Retinal pigment epithelial cell (primary cell): ENCODE data around the gene LENG9.

Source experiments
- DNase-seq: peaks from one replicate; pipeline ENCODE4 v3.0.0-alpha.2; 2010; ENCODE audit warnings: low read depth
- H3K4me3 ChIP-seq: 2 replicates; pipeline ENCODE4 v1.5.1; 2011; ENCODE audit warnings: mild to moderate bottlenecking, low read length, control low read depth, moderate library complexity
- CTCF ChIP-seq: conservative IDR thresholded peaks from 2 replicates; pipeline ENCODE4 v1.5.1; 2011; ENCODE audit warnings: low read depth, low read length, control low read depth, inconsistent platforms

The LENG9 gene

GRCh38 chr19:54415901-54416673 lies 47.5 kb downstream of the LENG9 start:
- no peak for DNase-seq
- H3K4me3 ChIP-seq = no peak overlapping the region
- TF ChIP-seq CTCF = no peak

GRCh38 chr19:54415208-54415900 lies 48.2 kb downstream of the LENG9 start, which contains the start of gene TTYH1:
Gene TTYH1 (plus strand): TSS chr19:54415464. CDS start chr19:54415553, 89 bp downstream.
- peak; percentile 18 for TF ChIP-seq CTCF
- DNase-seq = no peak

GRCh38 chr19:54414156-54414555 lies 49.4 kb downstream of the LENG9 start:
- TF ChIP-seq CTCF = no peak

More at GRCh38 chr19:54415208-54415900, 48.2 kb downstream of the LENG9 start, which contains the start of gene TTYH1:
- no peak within 1 kb of the TSS for H3K4me3 ChIP-seq

GRCh38 chr19:54412877-54413276 lies 50.7 kb downstream of the LENG9 start:
- TF ChIP-seq CTCF = no peak
- H3K4me3 ChIP-seq = no peak overlapping the region
- no peak for DNase-seq

More at GRCh38 chr19:54414156-54414555, 49.4 kb downstream of the LENG9 start:
- H3K4me3 ChIP-seq = no peak overlapping the region
- no peak for DNase-seq
